ENCODE data around the gene GMCL2.

Gene GMCL2

GRCh38 chr5:178136990-178137389, 50.2 kb downstream of the GMCL2 start:
- DNase-seq = no peak

Data from effector CD8-positive, alpha-beta T cell (primary cell).